ENCODE measurements around the gene ALDH16A1.

DNA sequence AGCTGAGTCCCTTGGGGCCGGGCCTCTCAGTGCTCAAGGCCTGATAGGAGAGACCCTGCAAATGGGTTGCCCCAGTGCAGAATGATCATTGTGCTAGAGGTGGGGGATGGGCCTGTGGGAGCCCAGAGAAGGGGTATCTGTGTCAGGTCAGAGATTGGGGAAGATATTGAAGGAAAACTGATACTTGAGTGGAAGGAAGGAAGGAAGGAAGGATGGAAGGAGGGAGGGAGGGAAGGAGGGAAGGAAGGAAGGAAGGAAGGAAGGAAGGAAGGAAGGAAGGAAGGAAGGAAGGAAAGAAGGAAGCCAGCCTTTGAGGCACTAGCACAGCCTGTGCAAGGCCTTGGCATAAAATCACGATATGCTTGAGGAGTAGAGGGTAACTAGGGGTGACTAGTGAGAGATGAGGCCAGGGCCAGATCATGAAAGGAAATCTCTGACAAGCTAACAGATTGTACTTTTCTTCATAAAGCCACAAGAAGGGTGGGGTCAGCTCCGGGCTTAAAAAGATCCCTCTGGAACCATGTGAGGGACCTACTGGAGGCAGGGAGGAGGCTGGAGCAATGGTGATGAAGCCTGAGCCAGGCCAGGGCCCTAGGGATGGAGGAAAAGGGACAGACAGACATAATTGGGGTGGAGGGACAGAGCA is 41.2 kb upstream of the ALDH16A1 start:
- TF ChIP-seq, protein P1, sequence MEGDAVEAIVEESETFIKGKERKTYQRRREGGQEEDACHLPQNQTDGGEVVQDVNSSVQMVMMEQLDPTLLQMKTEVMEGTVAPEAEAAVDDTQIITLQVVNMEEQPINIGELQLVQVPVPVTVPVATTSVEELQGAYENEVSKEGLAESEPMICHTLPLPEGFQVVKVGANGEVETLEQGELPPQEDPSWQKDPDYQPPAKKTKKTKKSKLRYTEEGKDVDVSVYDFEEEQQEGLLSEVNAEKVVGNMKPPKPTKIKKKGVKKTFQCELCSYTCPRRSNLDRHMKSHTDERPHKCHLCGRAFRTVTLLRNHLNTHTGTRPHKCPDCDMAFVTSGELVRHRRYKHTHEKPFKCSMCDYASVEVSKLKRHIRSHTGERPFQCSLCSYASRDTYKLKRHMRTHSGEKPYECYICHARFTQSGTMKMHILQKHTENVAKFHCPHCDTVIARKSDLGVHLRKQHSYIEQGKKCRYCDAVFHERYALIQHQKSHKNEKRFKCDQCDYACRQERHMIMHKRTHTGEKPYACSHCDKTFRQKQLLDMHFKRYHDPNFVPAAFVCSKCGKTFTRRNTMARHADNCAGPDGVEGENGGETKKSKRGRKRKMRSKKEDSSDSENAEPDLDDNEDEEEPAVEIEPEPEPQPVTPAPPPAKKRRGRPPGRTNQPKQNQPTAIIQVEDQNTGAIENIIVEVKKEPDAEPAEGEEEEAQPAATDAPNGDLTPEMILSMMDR (IDR thresholded peaks at IDR 0.05) = no peak
- no peak for TF ChIP-seq POLR2A (IDR thresholded peaks at IDR 0.05)
